GM10266 (cell line): ENCODE data around the gene SLC6A3.
A peak's percentile ranks its signal among the peaks of the same experiment; 100 is the strongest.

Experiments
- DNase-seq: peaks from one replicate; pipeline ENCODE4 v3.0.0; 2012; ENCODE audit errors: extremely low spot score
- TF ChIP-seq, protein P1 (sequence below): IDR thresholded peaks from 2 replicates; pipeline ENCODE4 v1.5.1; 2012; ENCODE audit warnings: mild to moderate bottlenecking, low read depth; ENCODE audit not compliant: control insufficient read depth, insufficient read depth; ENCODE audit errors: missing control alignments

Gene SLC6A3

DNA sequence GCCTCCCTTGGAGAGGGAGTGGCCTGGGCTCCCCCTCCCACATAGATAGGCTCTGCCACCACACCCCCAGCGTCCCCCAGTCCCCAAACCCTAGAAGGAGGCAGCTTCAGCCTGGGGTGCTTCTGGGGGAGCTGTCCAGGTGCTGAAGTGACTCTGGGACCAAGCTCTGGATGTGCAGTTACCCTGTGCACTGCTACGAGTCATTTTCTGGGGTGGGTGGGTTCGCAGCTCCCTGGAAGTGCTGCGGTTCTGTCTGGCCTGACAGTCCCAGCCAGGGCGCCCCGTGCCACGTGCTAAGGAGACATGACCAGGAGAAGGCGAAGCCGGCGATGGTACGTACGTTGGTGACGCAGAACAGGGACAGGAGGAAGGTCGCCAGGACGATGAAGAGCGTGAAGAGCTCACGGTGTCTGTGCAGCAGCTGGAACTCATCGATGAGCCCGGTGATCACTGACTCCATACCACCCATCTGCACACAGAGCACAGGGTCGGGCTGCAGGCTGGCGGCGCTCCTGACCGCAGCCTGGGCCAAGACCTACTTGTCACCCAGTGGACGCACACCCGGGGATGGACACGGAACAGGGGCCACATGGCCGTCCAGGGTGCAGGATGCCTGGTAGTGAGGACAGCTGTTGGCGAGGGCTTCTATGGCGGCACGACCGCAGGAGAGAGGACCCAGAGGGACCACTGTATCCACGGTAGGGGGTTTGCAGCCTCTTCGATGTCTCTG is 35.7 kb downstream of the SLC6A3 start:
- TF ChIP-seq, protein P1, sequence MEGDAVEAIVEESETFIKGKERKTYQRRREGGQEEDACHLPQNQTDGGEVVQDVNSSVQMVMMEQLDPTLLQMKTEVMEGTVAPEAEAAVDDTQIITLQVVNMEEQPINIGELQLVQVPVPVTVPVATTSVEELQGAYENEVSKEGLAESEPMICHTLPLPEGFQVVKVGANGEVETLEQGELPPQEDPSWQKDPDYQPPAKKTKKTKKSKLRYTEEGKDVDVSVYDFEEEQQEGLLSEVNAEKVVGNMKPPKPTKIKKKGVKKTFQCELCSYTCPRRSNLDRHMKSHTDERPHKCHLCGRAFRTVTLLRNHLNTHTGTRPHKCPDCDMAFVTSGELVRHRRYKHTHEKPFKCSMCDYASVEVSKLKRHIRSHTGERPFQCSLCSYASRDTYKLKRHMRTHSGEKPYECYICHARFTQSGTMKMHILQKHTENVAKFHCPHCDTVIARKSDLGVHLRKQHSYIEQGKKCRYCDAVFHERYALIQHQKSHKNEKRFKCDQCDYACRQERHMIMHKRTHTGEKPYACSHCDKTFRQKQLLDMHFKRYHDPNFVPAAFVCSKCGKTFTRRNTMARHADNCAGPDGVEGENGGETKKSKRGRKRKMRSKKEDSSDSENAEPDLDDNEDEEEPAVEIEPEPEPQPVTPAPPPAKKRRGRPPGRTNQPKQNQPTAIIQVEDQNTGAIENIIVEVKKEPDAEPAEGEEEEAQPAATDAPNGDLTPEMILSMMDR, result no peak
- peak; percentile 62 for DNase-seq

DNA sequence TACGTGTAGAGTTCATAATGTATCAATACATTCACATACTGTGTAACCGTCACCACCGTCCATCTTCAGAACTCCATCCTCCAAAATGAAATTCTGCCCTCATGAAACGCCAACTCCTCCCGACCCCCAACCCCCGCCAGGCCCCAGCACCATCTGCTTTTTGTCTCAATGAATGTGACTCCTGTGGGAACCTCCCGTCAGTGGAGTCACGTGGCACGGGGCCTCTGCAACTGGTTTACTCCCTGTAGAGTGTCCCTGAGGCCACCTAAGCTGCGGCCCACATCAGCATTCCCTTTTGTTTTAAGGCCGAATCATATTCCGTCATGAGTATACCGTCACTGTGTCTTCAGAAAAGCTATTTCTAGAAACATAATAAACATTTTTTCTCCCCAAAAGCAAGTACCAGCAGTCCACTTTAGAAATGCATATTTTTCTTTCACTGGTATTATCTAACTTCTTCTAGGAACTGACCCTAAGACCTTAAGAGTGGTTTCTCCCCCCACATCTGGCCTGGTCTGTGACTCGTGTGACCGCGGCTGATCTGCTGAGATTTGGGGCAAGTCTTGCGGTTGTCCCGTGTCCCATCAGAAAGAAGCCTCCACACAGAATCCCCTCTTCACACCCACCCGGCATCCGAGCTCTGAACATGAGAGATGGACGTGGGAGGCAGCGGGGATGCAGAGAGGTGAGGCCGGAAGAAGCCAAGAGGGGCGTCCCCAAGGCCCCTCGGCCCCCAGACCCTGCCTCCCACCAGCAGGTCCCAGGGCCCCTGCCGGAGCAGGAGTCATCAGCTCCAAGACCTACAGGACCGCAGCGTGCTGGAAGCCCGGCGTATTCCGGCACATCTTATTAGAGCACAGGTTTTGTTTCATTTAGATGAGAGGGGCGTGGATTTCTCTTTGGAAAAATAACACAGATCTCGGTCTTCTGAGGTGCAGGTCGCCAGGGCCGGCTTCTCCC is 38.3 kb downstream of the SLC6A3 start:
- TF ChIP-seq, protein P1, result no peak
- DNase-seq, result no peak

DNA sequence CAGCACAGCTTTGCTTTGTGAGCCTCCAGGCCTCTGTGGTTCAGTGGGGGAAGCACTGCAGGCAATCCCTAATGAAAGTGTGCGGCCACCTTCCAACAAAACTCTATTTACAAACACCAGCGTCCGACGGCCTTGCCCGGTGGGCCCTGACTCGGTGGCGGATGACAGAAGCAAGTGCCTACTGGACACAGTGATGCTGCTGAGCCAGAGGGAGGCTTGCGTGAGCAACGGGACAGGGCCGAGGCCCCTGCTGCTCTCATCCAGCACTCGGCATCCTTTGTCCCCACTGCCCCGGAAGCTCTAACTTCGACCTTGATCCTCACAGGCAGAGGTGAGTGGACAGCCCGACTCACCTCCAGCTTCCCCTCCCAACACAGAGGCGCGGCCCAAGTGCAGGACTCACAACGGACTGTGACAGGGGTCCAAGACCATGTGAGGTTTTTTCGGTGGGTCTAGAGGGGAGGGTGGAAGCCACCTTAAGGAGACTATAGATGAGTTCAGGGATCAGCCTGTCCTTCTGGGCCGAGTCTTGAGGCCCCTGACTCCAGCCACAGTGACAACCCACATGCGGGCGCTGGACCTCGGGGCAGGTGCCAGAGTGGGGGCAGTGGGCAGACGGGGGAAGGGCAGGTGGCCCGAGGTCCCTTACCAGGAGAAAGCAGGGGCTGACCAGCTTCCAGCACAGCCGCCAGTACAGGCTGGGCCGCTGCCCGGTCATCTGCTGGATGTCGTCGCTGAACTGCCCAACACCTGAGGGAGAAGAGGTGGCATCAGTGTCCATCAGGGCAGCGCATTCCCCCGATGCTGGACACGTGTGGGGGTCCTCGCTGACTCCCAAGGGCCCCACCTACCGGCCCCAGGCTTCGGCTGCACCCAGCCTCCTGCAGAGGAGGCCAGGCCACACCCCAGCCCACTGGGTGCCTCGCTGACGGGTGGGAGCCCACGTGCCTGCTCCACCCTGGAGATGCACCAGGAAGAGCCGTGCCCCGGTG is 39.4 kb downstream of the SLC6A3 start:
- no peak for DNase-seq
- TF ChIP-seq, protein P1, result no peak

DNA sequence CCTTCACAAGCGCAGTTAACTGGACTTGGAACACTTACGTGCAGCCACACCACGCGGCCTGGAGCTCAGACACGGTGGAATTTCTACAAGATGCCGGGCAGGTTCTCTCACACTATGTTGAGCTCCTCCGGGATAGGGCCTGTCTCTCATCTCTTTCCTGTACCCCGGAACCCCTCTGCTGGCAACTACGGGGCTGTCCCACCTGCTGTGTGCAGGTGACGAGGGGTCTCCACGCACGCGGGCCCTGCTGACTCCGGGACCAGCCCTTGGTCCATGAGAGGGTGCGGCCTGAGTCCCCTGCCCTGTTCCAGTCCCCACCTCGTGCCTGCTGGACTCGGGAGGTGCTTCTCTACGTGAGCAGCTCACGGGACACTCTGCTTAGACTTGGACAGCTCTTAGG is 40.1 kb downstream of the SLC6A3 start:
- no peak for DNase-seq
- TF ChIP-seq, protein P1, result no peak

DNA sequence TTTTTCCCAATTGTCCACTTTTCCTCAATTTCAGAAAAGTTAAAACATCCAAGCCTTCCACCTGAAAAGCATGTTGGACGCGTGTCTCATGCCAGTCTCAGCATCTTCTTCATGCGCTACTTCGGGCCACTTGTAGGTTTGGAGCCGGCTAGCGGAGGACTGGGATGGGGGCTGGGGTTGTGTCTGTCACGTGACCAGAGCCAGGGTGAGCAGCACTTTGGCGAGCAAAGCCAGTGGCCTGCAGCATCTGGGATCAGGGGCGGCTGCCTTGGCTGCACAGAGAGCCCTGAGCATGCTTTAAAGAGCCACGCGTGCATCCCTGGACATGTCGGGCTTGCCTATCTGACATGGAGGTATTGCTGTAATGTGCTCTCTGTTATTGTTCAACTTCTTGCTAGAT is 41.2 kb downstream of the SLC6A3 start:
- TF ChIP-seq, protein P1, result no peak
- no peak for DNase-seq

DNA sequence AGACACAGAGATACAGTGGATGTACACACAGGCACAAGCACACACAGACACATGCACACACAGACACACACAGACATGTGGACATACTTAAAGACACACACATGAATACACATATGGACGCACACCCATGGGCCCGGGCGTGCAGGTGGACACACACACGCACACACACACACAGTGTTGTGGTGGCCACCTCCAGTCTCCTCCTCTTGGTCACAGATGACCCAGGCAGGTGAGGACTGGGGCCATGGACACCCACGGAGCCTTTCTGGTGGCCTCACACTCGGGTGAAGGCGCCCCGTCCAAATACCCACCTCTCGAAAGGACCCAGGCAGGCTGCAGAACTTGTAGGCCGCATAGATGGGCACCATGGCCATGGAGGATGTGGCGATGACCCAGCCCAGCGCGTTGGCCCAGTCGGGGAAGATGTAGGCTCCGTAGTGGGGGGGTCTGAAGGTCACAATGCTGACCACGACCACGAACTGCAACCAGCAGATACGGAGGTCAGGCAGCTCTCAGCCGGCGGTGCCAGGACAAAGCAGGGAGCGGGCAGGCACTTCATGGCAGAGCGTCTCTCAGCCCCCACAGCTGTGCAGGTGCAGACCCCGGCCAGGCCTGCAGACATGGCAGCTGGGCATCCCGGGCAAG is 42.5 kb downstream of the SLC6A3 start:
- DNase-seq, result no peak
- TF ChIP-seq, protein P1, result no peak
